ENCODE measurements around the gene ZNF519. TPM values are rescaled to one million over a fixed set of nuclear protein-coding genes. Genes with fewer than 3 reads are reported as not detected.
"Not testable (repeated sequence)": the region's sequence is repeated elsewhere in the genome, so short reads cannot be mapped to it uniquely, and the experiment has no call there.

The ZNF519 gene
- total RNA-seq, 1 donor from 2014 or later, result 3.6 TPM

- DNase-seq (ENCODE audit: low spot score); intact Hi-C loops (cut with DNase I): not testable (repeated sequence)
Measured at GRCh38 chr18:14149121-14149850, 17.1 kb upstream of the ZNF519 start.

GRCh38 chr18:14147935-14148865 is 16.0 kb upstream of the ZNF519 start:
- DNase-seq (ENCODE audit: low spot score); intact Hi-C loops (cut with DNase I): not testable (repeated sequence)

DNA sequence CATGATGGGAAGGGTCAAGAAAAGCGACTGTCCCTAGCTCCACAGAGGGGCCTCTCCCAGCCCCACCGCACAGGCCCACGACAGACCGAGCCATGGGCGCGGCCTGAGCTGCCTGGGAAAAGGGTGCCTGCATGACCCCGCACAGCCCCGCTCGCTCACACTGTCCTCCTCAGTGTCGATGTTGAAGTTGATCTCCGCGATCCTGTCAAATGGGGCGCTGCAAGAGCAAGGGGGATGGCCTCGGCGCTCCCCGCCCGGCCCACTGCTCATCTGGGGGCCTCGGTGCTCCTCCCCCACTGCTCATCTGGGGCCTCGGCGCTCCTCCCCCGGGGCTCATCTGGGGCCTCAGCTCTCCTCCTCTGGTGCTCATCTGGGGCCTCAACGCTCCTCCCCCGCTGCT is 14.5 kb upstream of the ZNF519 start:
- DNase-seq (ENCODE audit: low spot score); intact Hi-C loops (cut with DNase I): not testable (repeated sequence)

DNA sequence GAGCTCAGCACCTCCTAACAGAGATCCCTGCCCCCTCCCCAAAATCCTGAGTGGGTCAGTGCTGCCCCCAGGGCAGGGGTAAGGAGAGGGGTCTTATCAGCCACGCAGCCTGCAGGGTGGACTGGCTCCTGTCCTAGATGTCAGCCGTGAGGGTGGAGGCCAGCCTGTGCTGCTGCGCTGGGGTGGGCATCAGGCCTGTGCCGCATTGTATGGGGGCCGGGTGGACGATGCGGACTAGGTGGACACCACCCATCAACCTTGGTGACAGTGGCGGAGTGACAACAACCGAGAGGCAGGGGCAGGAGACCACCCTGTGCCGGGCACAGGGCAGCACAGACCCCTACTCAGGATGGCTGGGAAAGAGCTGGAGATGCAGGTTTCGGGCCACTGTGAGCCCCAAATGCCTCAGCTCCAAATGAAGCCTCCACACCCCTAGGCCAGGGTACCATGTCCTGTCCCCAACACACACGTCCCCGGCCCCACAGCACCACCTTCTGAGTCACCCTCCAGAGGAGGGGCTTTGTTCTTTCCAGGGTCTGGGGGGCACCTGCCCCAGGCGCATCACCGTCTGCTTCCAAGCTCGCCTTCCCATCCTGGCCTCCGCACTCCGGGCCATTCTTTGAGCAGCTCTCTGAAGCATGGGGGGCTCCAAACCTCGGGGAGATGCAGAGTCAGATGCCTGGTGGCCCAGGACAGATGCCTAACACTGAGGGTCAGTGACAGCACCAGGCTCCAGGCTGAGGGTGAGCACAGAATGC is 13.5 kb upstream of the ZNF519 start:
- intact Hi-C loops (cut with DNase I); DNase-seq (ENCODE audit: low spot score): not testable (repeated sequence)

- intact Hi-C loops (cut with DNase I); DNase-seq (ENCODE audit: low spot score): not testable (repeated sequence)
Measured at GRCh38 chr18:14145021-14145420, 12.8 kb upstream of the ZNF519 start.

DNA sequence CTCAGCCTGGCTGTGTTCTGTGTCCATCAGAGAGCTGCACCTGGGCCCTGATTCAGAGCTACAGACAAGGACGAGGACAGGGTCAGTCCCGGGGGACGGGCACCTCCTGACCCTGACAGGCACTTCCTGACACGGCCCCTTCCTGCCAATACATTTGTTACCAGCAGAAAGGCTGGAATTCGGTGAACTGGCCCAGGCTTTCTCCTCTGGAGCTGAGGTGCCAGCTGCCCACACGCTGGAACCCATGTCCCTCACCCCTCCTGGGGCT is 12.3 kb upstream of the ZNF519 start:
- no peak for DNase-seq (ENCODE audit: low spot score)
- intact Hi-C loops (cut with DNase I), result no loop called here

DNA sequence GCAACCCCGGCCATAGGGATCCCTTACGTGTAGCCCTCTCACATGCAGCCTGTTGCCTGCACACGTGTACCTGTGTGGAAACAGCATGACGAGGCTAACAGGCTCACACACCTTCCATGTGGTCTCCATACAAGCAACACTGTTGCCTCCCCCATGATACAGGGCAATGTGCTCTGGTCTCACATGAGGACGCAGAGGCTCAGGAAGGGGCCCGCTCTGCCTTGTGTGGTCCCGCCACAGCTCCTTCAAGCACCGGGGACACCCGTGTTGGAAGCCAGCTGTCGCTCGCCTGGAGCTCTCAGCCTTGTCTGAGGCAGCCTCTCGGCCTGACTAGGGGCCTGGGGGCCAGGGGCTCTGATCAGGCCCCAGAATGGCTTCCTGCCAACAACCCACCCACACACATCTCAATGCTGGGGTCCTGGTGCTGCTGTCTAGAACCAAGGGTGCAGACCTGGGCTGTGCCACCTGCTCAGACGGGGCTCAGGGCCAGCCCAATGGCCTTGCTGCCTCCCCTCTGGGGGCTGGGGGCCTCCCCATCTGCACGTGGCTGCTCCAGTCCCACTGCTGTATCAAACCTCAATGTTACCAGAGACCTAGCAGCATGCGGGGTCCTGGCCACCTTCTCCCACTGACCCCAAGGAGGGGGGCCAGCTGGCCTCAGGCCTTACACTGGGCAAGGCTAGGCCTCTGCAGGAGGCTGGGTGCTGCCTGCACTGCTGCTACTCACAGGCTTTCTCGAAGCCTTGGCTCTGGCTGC is 11.8 kb upstream of the ZNF519 start:
- intact Hi-C loops (cut with DNase I); DNase-seq (ENCODE audit: low spot score): not testable (repeated sequence)

DNA sequence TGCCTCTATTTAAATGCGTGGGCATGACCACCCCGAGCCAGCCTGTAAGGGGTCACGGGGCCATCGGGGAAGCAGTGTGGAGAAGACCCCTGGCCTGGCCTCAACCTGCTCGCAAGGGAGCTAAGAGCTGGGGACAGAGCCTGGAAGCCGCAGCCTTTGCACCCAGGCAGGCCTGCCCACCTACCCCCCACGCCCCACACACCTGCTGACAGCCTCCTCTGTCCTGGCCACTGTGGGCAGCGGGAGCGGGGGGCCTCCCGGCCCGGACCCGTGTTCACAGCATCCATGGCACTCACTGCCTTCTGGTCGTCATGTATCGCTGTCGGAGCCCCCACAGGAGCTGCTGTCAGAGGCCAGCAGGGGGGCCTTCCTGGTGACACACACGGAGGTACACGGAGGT is 11.2 kb upstream of the ZNF519 start:
- intact Hi-C loops (cut with DNase I); DNase-seq (ENCODE audit: low spot score): not testable (repeated sequence)

DNA sequence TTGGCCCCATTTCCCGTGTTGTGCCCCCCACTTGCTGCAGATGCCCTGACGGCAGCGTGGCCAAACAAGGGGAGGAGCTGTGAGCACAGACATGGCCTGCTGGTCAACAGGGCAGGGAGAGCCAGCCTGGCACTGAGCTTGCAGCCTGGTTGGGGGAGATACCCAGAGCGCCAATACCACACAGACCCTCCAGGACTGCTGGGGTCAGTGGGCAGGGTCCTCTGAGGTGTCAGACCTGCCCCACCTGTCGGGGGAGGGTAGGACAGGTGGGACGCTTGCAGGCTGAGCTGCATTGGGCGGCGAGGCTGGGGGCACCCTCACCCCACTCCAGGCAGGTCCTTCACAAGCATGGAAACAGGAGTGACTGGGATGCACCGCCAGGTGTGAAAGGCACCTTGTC is 9.9 kb upstream of the ZNF519 start:
- intact Hi-C loops (cut with DNase I); DNase-seq (ENCODE audit: low spot score): not testable (repeated sequence)

GRCh38 chr18:14139583-14139982 is 7.3 kb upstream of the ZNF519 start:
- intact Hi-C loops (cut with DNase I); DNase-seq (ENCODE audit: low spot score): not testable (repeated sequence)

- DNase-seq (ENCODE audit: low spot score); intact Hi-C loops (cut with DNase I): not testable (repeated sequence)
Measured at GRCh38 chr18:14137971-14138370, 5.7 kb upstream of the ZNF519 start.

DNA sequence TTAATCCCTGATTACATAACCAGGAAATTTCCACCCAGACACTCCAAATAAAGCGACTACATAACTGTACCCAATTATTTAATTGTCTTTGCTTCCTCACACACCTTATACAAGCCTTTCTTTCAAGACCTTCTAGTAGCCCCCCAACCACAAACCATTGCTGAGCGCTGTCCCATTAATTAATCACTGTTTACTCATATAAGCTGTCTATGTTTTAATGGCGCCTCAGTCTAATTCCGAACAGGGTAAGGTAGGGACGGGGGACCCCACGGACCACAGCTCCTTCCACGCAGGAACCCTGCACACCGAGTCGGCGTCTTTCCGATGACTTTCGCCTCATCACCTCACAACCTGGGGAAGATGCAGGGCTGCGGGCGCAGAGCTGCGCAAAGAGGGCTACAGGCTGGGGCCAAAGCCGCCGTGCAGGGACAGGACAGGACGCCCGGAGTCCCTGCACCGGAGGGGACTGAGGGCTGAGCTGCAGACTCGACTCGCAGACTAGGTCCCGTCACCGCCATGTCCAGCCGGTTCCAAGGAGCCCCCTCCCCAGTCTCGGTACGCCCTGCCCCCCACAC is 452 bp downstream of the ZNF519 start:
- intact Hi-C loops (cut with DNase I); DNase-seq (ENCODE audit: low spot score): not testable (repeated sequence)

GRCh38 chr18:14130804-14131203 is 1.4 kb downstream of the ZNF519 start:
- intact Hi-C loops (cut with DNase I); DNase-seq (ENCODE audit: low spot score): not testable (repeated sequence)

- no peak for DNase-seq (ENCODE audit: low spot score)
- intact Hi-C loops (cut with DNase I), result no loop called here
Measured at GRCh38 chr18:14124689-14125088, 7.5 kb downstream of the ZNF519 start.

DNA sequence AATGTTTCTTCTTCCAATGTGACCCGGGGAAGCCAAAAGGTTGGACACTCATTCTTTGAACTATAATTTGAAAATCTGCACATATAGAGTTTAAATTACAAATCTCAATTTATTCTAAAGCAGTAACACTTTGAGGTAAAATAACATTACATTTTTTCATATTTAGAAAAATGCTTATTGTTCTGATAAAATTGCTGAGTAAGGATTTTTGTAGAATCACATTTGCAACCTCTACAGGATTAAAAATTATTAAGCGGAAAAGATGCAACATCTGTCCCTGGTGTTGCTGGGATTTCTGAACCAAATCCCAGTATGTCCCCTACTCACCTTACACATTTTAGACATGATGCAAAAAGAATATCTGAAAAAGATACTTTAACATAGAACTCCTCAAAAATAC is 10.1 kb downstream of the ZNF519 start:
- intact Hi-C loops (cut with DNase I), result no loop called here

DNA sequence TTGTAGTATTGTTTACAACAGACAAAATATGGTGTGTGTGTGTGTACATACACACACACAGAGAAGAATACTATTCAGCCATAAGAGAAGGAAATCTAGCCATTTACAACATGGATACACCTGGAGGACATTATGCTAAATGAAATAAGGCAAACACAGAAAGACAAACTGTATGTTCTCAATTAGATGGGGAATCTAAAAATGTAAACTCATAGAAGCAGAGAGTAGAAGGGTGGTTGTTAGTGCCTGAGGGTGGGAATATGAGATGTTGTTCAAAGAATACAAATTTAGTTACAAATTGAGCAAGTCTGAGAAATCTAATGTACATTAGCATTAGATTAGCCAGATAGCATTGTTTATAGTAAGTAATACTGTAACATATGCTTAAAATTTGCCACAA is 11.3 kb downstream of the ZNF519 start:
- DNase-seq (ENCODE audit: low spot score), result no peak
- intact Hi-C loops (cut with DNase I), result no loop called here

More for the DNA sequence above, 10.1 kb downstream of the ZNF519 start:
- no peak for DNase-seq (ENCODE audit: low spot score)

GRCh38 chr18:14117606-14118005 is 14.6 kb downstream of the ZNF519 start:
- intact Hi-C loops (cut with DNase I), result no loop called here
- DNase-seq (ENCODE audit: low spot score), result no peak

GRCh38 chr18:14106906-14107305 is 25.3 kb downstream of the ZNF519 start:
- intact Hi-C loops (cut with DNase I), result no loop called here
- no peak for DNase-seq (ENCODE audit: low spot score)

Data from cardiac septum (tissue), 1 donor.